Parathyroid adenoma (tissue), 2 donors: ENCODE measurements around the gene CCDC188.

Source experiments
- H2AFZ ChIP-seq: fragments of 300-600 bp; sonication (generic); one replicate; pipeline ENCODE4 v1.7.0; 2017; ENCODE audit warnings: antibody characterized with exemption, mild to moderate bottlenecking
- H3K27ac ChIP-seq: fragments of 300-600 bp; sonication (generic); one replicate; pipeline ENCODE4 v1.7.0; 2017
- H3K27me3 ChIP-seq: fragments of 300-600 bp; sonication (generic); one replicate; pipeline ENCODE4 v1.7.0; 2017; ENCODE audit warnings: low read length; ENCODE audit not compliant: control insufficient read depth, insufficient read depth
- H3K36me3 ChIP-seq: fragments of 300-600 bp; sonication (generic); one replicate; pipeline ENCODE4 v1.7.0; 2017; ENCODE audit warnings: low read length; ENCODE audit not compliant: control insufficient read depth, insufficient read depth
- H3K4me1 ChIP-seq: fragments of 300-600 bp; sonication (generic); one replicate; pipeline ENCODE4 v1.7.0; 2017; ENCODE audit warnings: control low read depth
- H3K4me2 ChIP-seq: fragments of 300-600 bp; sonication (generic); one replicate; pipeline ENCODE4 v1.7.0; 2017; ENCODE audit warnings: low read length
- H3K4me3 ChIP-seq: fragments of 300-600 bp; sonication (generic); one replicate; pipeline ENCODE4 v1.7.0; 2017; ENCODE audit warnings: low read depth, low read length
- H3K79me2 ChIP-seq: fragments of 300-600 bp; sonication (generic); one replicate; pipeline ENCODE4 v1.7.0; 2017; ENCODE audit warnings: control low read depth
- H3K9ac ChIP-seq: fragments of 300-600 bp; sonication (generic); one replicate; pipeline ENCODE4 v1.7.0; 2017; ENCODE audit warnings: mild to moderate bottlenecking
- H3K9me3 ChIP-seq: fragments of 300-600 bp; sonication (generic); one replicate; pipeline ENCODE4 v1.7.0; 2017; ENCODE audit warnings: low read length; ENCODE audit not compliant: control insufficient read depth
- CTCF ChIP-seq: fragments of 300-600 bp; sonication (generic); IDR thresholded peaks from one replicate; pipeline ENCODE4 v1.7.0; 2017; ENCODE audit warnings: antibody characterized with exemption, mild to moderate bottlenecking
- donor health status: primary hyperparathyroidism.

Gene CCDC188

GRCh38 chr22:20143883-20144665, 6.8 kb downstream of the CCDC188 start:
- Histone ChIP-seq H3K9ac (no peak overlapping the region), H2AFZ (no peak overlapping the region), H3K27ac (no peak overlapping the region), H3K4me2 (no peak overlapping the region), H3K4me1 (no peaks in the 10 kb centered on the region), H3K9me3 (no peaks in the 10 kb centered on the region), H3K79me2 (no peaks in the 10 kb centered on the region), H3K27me3 (no peaks in the 10 kb centered on the region), H3K4me3 (no peak overlapping the region), H3K36me3 (no peaks in the 10 kb centered on the region)
- TF ChIP-seq CTCF = no peak

GRCh38 chr22:20142711-20143621, 7.9 kb downstream of the CCDC188 start:
- H3K9ac ChIP-seq = no peak overlapping the region
- H3K79me2 ChIP-seq = no peaks in the 10 kb centered on the region
- H3K4me2 ChIP-seq = no peak overlapping the region
- no peak for TF ChIP-seq CTCF
- H3K4me1 ChIP-seq = no peaks in the 10 kb centered on the region
- H3K4me3 ChIP-seq = no peak overlapping the region
- no peak overlapping the region for H3K27ac ChIP-seq
- no peak overlapping the region for H2AFZ ChIP-seq
- no peaks in the 10 kb centered on the region for H3K36me3 ChIP-seq
- H3K9me3 ChIP-seq = no peaks in the 10 kb centered on the region
- no peaks in the 10 kb centered on the region for H3K27me3 ChIP-seq

- Histone ChIP-seq H2AFZ (no peak overlapping the region), H3K4me2 (no peak overlapping the region), H3K27ac (no peak overlapping the region), H3K4me1 (no peaks in the 10 kb centered on the region), H3K27me3 (no peaks in the 10 kb centered on the region), H3K9me3 (no peaks in the 10 kb centered on the region), H3K79me2 (no peaks in the 10 kb centered on the region), H3K36me3 (no peaks in the 10 kb centered on the region), H3K4me3 (no peak overlapping the region), H3K9ac (no peak overlapping the region)
- no peak for TF ChIP-seq CTCF
Measured at GRCh38 chr22:20141186-20142077, 9.4 kb downstream of the CCDC188 start.

GRCh38 chr22:20140521-20140964, 10.3 kb downstream of the CCDC188 start:
- TF ChIP-seq CTCF = no peak
- no peak overlapping the region for H3K4me2 ChIP-seq
- H3K36me3 ChIP-seq = no peaks in the 10 kb centered on the region
- H3K79me2 ChIP-seq = no peaks in the 10 kb centered on the region
- no peak overlapping the region for H3K4me3 ChIP-seq
- no peak overlapping the region for H3K27ac ChIP-seq
- H3K27me3 ChIP-seq = no peaks in the 10 kb centered on the region
- no peaks in the 10 kb centered on the region for H3K4me1 ChIP-seq
- no peaks in the 10 kb centered on the region for H3K9me3 ChIP-seq
- no peak overlapping the region for H2AFZ ChIP-seq
- no peak overlapping the region for H3K9ac ChIP-seq
